Ishikawa (cell line): Measurements from ENCODE around the gene WASHC4.

Experiments
- CEBPB ChIP-seq: IDR thresholded peaks from 2 replicates; pipeline ENCODE4 v1.6.1; 2012
- CREB1 ChIP-seq: IDR thresholded peaks from 2 replicates; pipeline ENCODE4 v1.6.1; 2012; ENCODE audit warnings: low read depth
- EGR1 ChIP-seq: IDR thresholded peaks from 2 replicates; pipeline ENCODE4 v1.6.1; 2012
- EP300 ChIP-seq: IDR thresholded peaks from 2 replicates; pipeline ENCODE4 v1.6.1; 2012; ENCODE audit warnings: borderline replicate concordance
- FOXM1 ChIP-seq: IDR thresholded peaks from 2 replicates; pipeline ENCODE4 v1.6.1; 2012; ENCODE audit warnings: low read depth, borderline replicate concordance
- MAX ChIP-seq: IDR thresholded peaks from 2 replicates; pipeline ENCODE4 v1.6.1; 2012
- NFIC ChIP-seq: IDR thresholded peaks from 2 replicates; pipeline ENCODE4 v1.6.1; 2012
- RAD21 ChIP-seq: IDR thresholded peaks from 2 replicates; pipeline ENCODE4 v1.6.1; 2012; ENCODE audit warnings: low read depth
- REST ChIP-seq: IDR thresholded peaks from 2 replicates; pipeline ENCODE4 v1.6.1; 2012; ENCODE audit warnings: low read depth, mild to moderate bottlenecking
- TAF1 ChIP-seq: IDR thresholded peaks from 2 replicates; pipeline ENCODE4 v1.6.1; 2012; ENCODE audit warnings: low read depth, mild to moderate bottlenecking
- TCF12 ChIP-seq: IDR thresholded peaks from 2 replicates; pipeline ENCODE4 v1.6.1; 2012; ENCODE audit warnings: low read depth
- ZBTB7A ChIP-seq: IDR thresholded peaks from 2 replicates; pipeline ENCODE4 v1.6.1; 2012; ENCODE audit warnings: low read depth
- TF ChIP-seq, protein P1 (sequence below): IDR thresholded peaks from 2 replicates; pipeline ENCODE4 v1.6.1; 2012

Gene WASHC4

DNA sequence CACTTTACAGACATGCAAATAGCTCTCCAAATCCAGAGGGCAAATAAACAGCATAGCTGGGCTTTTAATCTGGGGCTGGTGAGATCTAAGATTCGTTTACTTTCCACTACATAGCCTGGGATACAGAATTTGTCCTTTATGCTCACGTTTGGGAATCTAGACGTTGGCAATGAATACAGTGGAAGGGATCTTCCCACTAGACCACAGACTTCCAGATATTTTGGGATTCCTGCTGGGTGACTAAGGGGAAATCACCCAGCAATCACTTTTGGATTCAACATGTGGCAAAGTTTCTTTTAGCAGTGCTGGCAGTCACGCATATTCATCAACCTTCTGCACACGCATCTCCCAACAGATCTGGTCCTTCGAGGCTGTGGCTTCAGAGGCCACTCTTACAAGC lies 104.9 kb downstream of the WASHC4 start:
- TF ChIP-seq EGR1 = no peak
- no peak for TF ChIP-seq REST
- no peak for TF ChIP-seq NFIC
- no peak for TF ChIP-seq TCF12
- TF ChIP-seq CEBPB = no peak
- no peak for TF ChIP-seq TAF1
- TF ChIP-seq EP300 = no peak
- TF ChIP-seq CREB1 = no peak

GRCh38 chr12:105214148-105214547 lies 106.6 kb downstream of the WASHC4 start:
- TF ChIP-seq MAX (no peak), FOXM1 (no peak), CREB1 (no peak), EGR1 (no peak), ZBTB7A (no peak), EP300 (no peak)
- TF ChIP-seq, protein P1, sequence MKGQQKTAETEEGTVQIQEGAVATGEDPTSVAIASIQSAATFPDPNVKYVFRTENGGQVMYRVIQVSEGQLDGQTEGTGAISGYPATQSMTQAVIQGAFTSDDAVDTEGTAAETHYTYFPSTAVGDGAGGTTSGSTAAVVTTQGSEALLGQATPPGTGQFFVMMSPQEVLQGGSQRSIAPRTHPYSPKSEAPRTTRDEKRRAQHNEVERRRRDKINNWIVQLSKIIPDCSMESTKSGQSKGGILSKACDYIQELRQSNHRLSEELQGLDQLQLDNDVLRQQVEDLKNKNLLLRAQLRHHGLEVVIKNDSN = no peak

DNA sequence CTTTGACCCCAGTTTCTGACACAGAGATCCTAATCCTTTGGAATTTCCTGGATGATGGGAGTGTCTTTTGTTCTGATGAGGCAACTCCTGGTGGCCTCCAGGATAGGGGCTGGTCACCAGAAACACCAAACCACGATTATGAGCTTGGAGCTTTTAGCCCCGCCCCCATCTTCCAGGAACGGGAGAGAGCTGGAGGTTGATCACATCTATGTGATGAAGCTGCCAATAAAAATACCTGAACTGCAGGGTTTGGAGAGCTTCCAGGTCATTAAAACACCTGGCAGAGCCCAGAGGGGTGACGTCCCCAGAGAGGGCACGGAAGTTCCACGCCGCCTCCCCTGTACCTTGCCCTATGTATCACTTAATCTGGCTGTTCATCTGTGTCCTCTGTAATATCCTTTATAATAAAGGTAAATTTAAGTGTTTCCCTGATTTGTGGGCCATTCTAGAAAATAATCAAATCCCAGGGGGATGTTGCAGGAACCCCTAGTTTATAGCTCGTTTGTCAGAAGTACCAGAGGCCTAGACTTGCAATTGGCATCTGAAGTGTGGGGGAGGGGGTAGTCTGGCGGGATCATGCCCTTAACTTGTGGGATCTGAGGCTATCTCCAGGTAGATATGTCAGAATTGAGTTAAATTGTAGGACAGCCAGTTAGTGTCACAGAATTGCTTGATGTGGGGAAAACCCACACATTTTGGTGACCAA lies 107.3 kb downstream of the WASHC4 start:
- TF ChIP-seq NFIC = peak; percentile 47
- no peak for TF ChIP-seq REST
- no peak for TF ChIP-seq CEBPB
- no peak for TF ChIP-seq RAD21

DNA sequence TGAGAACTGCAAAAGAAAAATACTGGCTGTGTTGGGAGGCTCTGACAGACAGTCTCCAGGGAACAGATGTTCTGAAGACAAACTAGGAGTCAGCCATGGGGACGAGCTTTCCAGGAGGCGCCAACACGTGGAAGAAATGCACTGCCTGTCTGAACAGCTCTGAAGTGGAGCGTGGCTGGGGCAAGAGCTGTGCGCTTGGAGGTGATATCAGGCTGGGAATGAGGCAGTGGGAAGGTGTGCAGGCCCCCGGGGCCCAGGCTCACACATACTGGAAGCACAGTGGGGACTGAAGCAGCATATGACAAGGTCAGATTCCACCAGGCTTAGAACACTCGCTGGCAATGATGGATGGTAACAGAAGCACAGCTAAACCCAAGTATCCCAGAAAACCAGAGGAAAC lies 110.9 kb downstream of the WASHC4 start:
- TF ChIP-seq CEBPB (no peak), REST (no peak)
